GM18861 (cell line): ENCODE data around the gene ITPR2.

ENCODE experiments used
- ATAC-seq: cut with Tn5 transposase; IDR thresholded peaks from one replicate; pipeline ENCODE4 v1.9.1; 2021; ENCODE audit not compliant: unreplicated experiment

ITPR2 gene

DNA sequence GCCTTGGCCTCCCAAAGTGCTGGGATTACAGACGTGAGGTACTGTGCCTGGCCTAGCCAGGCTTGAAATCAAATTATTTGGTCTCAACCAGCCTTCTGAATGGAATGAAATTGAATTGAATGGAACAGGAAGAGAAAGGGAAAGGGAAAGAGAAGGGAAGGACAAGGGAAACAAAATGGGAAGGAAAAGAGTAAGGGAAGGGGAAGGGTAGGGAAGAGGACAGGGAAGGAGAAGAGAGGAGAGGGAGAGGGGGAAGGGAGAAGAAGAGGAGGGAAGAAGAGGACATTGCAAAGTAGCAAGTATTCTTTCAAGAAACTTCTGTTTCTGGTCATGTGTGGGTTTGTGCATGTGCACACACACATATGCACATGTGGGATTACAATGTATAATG lies 97.8 kb downstream of the ITPR2 start:
- ATAC-seq: no peak

DNA sequence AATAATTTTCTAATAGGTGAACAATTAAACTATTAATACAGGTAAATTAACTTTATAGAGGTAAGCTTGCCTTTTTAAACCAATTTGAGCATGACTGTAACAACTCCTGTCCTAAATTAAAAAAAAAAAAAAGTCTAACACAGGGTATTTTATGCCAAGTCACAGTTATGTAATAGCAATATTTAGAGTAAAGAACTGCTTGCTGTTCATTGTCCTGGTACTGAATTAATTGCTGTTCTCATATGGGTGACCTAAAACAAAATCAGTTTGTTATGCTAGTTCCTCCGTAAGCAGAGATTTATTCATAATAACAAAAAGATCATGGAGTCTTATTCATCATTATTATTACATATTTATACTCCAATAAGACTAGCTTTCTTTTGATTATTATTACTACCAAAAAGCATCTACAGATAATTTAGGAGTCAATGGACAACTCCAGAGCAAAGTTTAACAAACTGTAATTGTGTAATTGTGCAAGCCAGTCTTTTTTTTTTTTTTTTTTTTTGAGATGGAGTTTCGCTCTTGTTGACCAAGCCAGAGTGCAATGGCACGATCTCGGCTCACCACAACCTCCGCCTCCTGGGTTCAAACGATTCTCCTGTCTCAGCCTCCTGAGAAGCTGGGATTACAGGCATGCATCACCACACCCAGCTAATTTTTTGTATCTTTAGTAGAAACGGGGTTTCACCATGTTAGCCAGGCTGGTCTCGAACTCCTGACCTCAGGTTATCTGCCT lies 98.3 kb downstream of the ITPR2 start:
- ATAC-seq: no peak

DNA sequence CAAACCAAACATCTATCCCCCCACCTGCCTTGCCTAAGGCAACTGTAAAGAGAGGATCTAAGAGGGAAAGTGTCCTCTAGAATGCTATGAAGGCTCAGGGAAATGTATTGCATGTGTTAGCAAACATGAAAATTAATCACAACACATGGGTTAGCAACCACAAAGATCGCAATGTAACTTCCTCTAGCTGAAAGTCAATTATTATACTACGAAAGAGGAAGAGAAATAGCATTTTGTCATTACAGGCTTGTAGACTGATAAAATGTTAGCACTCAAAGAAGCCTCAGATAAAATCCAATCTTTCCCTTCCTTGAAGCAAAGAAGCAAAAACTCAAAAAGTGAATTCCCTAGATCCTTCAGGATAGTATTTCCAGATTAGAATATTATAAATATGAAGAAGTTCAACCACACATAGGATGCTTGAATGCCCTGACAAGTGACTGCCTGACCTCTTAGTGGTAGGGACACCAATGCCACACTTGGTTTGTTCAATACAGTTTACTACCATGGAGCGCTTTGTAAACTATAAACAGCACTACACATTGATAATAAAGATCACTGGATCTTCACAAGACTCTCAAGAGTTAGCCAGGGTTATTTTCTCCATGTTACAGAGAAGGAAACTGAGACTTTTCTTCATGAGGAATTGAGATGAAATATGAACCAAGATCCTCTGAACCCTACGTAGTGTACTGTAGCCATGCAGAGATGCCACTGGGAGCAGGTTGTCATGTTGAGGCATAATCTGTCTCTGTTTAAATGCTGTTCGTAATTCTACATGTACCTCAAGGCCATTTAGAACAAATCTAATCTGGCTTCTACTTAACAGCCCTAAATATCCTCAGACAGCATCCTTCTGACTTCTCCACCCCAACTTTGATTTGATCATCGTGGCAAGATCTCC lies 100.7 kb downstream of the ITPR2 start:
- peak; percentile 66 for ATAC-seq

GRCh38 chr12:26730481-26731350 lies 102.3 kb downstream of the ITPR2 start:
- ATAC-seq: no peak

- peak; percentile 55 for ATAC-seq
These were observed 103.8 kb downstream of the ITPR2 start for GRCh38 chr12:26729137-26729671.

DNA sequence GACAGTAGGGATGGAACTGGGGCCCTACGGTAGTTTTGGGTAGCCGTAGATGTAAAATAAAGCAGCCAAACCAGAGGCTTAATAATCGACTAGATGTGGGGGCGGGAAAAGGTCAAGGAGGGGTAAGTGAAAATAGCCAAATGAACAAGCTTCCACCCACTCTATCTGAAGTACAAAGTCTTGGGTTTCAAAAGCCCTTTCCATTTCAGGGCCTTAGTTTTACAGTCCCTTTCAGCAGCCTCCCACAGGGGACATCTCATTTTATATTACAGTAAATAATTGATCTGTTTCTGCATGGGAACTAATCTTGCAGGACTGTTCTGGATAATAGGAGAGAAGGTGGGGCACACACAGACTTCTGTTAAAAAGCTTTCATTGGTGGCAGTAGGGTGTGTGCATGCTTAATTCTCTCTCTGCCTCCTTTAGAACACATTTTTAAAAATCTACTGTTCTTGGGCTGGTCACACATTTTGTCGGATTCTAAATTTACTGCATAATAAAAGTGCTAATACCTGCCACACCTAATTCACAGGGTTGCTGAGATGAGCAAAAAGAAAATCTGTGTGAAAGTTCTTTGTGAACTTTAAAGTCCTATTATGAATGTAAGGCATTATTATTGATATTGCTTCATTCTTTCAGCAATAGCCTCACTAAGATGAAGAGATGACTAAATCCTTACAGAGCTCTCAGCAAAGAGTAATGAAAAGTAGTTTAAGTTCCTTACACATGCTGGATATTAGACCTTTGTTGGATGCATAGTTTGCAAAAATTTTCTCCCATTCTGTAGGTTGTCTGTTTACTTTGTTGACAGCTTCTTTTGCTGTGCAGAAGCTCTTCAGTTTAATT lies 104.6 kb downstream of the ITPR2 start:
- ATAC-seq: peak; percentile 29

GRCh38 chr12:26727482-26728204 lies 105.4 kb downstream of the ITPR2 start:
- ATAC-seq: no peak

GRCh38 chr12:26726956-26727355 lies 106.0 kb downstream of the ITPR2 start:
- ATAC-seq: no peak

- no peak for ATAC-seq
These were observed 107.6 kb downstream of the ITPR2 start for GRCh38 chr12:26725276-26725916.

- ATAC-seq: no peak
These were observed 108.7 kb downstream of the ITPR2 start for GRCh38 chr12:26724309-26724702.

DNA sequence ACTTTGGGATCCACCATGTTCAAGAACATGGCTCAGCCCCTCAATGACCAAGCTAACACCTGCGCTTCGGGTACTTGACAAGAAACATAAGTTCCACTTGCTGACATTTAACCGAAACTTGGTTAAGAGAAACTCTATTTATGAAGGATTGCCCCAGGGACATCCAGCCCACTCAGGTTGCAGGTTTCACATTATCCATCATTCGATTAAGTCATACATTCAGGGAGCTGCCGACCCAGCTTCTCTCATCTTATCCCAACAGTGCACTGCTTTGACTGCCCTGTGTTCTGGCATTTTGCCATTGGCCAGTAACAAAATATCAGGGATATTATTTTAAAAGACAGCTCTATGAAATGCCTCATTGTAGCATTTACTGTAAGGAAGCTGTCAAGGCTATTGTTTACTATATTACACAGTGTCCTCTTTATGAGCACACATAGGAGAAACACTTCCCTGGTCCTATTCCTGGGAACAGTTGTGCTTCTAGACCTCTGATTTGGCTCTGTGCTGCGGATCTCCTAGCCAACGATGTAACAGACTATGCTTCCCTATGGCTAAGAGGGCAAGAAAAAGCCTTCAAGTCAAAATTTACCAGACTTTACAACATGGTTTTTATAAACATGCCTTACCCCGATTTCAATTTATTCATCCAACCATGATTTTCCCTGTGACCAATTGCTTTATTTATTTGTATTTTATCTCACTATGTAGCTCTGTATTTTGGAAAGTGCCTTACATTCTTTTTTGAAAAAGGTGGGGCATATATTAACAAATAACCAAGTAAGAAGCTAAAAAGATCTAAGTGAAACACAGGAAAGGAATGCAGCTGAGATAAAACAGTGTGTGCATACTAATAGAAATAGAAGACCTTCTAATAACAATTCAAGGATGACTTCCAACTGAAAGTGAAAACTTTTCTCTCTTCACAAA lies 109.3 kb downstream of the ITPR2 start:
- ATAC-seq: no peak

GRCh38 chr12:26721800-26722199 lies 111.2 kb downstream of the ITPR2 start:
- no peak for ATAC-seq

GRCh38 chr12:26719852-26720251 lies 113.1 kb downstream of the ITPR2 start:
- no peak for ATAC-seq

GRCh38 chr12:26717757-26718156 lies 115.2 kb downstream of the ITPR2 start:
- ATAC-seq: no peak

DNA sequence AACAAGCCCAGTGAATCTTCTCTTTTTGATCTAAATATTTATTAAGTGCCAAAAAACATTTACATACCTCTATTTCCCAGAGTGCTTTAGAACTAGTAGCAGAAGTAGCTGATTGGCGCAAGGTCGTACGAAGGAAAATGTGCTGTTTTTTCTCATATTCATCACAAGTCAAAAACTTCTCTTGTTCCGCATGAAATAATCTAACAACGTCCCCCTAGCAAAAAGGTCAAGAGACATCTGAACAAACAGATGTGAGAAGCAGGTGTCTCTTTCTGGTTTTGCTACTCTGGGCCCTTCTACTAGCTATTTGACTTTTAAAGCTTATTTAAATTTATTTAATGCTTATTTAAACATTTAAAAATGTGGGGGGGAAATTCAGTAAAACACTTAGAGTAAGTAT lies 117.8 kb downstream of the ITPR2 start:
- no peak for ATAC-seq

GRCh38 chr12:26713885-26714383 lies 119.1 kb downstream of the ITPR2 start:
- ATAC-seq: peak; percentile 59

- ATAC-seq: no peak
These were observed 120.1 kb downstream of the ITPR2 start for GRCh38 chr12:26712892-26713291.

DNA sequence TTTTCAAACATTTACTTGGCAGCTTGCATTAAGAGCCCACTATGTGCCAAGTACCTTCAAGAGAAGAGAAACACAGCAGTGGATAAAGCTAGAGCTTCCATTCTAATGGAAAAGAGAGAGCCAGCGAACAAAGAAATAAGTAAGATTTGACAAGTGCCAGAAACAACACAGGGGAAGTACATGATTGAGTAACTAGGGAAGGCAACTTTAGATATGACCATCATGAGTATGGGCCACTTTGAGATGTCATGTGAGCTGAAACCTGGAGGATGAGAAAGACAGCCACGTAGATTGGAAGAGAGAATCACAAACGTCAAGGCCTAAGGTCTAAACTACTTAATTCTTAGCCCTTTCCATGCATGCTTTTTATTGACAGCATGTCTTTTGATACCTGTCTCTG lies 121.4 kb downstream of the ITPR2 start:
- no peak for ATAC-seq
